H1 (cell line): ENCODE measurements around the gene DCDC2B. TPM values are rescaled to one million over a fixed set of nuclear protein-coding genes. Genes with fewer than 3 reads are reported as not detected.
A peak's percentile ranks its signal among the peaks of the same experiment; 100 is the strongest.

ENCODE experiments used
- HDAC6 ChIP-seq: IDR thresholded peaks from one replicate; pipeline ENCODE4 v1.7.1; 2012; ENCODE audit warnings: low read depth, mild to moderate bottlenecking, inconsistent platforms, low read length, moderate library complexity
- JUND ChIP-seq: IDR thresholded peaks from 2 replicates; pipeline ENCODE4 v1.6.1; 2011; ENCODE audit warnings: mild to moderate bottlenecking, improper control_type of control experiment, low read length
- KDM5A ChIP-seq: fragments of 200-600 bp; IDR thresholded peaks from 2 replicates; pipeline ENCODE4 v1.7.1; 2012; ENCODE audit warnings: mild to moderate bottlenecking, low read length, inconsistent platforms, mixed read lengths
- NANOG ChIP-seq: IDR thresholded peaks from 2 replicates; pipeline ENCODE4 v1.6.1; 2011; ENCODE audit warnings: low read length, low read depth, mild to moderate bottlenecking, inconsistent platforms; ENCODE audit not compliant: insufficient read depth, poor library complexity, severe bottlenecking
- POLR2AphosphoS5 ChIP-seq: IDR thresholded peaks from 2 replicates; pipeline ENCODE4 v1.6.1; 2011; ENCODE audit warnings: low read depth, low read length
- TAF1 ChIP-seq: IDR thresholded peaks from 2 replicates; pipeline ENCODE4 v1.6.1; 2011; ENCODE audit warnings: mild to moderate bottlenecking, low read depth, low read length
- TBP ChIP-seq: IDR thresholded peaks from 2 replicates; pipeline ENCODE4 v1.6.1; 2011; ENCODE audit warnings: low read depth, low read length, improper control_type of control experiment
- TEAD4 ChIP-seq: IDR thresholded peaks from 2 replicates; pipeline ENCODE4 v1.6.1; 2012; ENCODE audit warnings: low read depth, low read length, inconsistent platforms, mixed read lengths
- USF2 ChIP-seq: IDR thresholded peaks from 2 replicates; pipeline ENCODE4 v1.6.1; 2011; ENCODE audit warnings: low read length, improper control_type of control experiment
- polyA plus RNA-seq, 7 experiments: library from polyadenylated mRNA; depleted of rRNA in 3 of 7; stranded (reverse) in 5 of 7; unstranded in 2 of 7; fragments of >200 nt in 5 of 7; fragments of 200-250 nt in 2 of 7; gene quantifications; 1 replicate in 5 of 7; 2 replicates in 1 of 7; 4 replicates in 1 of 7; pipeline versions ENCODE4 v1.2.1 to v1.2.3, GENCODE V29; 2011 to 2013; ENCODE audit warnings: missing spikeins in 2 of 7, mixed read lengths in 2 of 7
- total RNA-seq: library from RNA; stranded (reverse); fragmentation: NEBNext Ultra II Directional; extraction: Animal tissue kit (Norgen Biotek cat#: 25700); gene quantifications from 2 replicates; pipeline ENCODE4 v1.2.1, GENCODE V29; 2021

Gene DCDC2B
- total and polyA plus RNA-seq, 2 of the 8 experiments (the other 6 are each of a cell fraction or from before 2014, with no cell fraction given): not detected

- TF ChIP-seq POLR2AphosphoS5: peak; percentile 21; the same call in 1 of the 2 replicates
- no peak for TF ChIP-seq HDAC6
- TF ChIP-seq JUND: 0 out of 2 replicates have a peak, but pooled peaks have one; percentile 47
- TF ChIP-seq USF2: peak; percentile 34; the same call in 1 of the 2 replicates
- TF ChIP-seq KDM5A: no peak
- TF ChIP-seq TBP: peak; percentile 51; the same call in 1 of the 2 replicates
- TF ChIP-seq NANOG: peak; percentile 37
- TF ChIP-seq TAF1: peak; percentile 62; the same call in 1 of the 2 replicates
- peak; percentile 60; the same call in 1 of the 2 replicates for TF ChIP-seq TEAD4
Measured at GRCh38 chr1:32247983-32248889, 39.3 kb downstream of the DCDC2B start (continued).
